ENCODE results near the gene PHC2. TPM values are rescaled to one million over a fixed set of nuclear protein-coding genes. Genes with fewer than 3 reads are reported as not detected.

The PHC2 gene
- total and polyA plus RNA-seq, 2 donors from 2014 or later: 118 to 149 TPM

- Histone ChIP-seq H3K4me3 (ENCODE audit: low read length in 3 of 3) (no peak overlapping the region), H3K27ac (ENCODE audit: low read depth in 2 of 2, low read length in 2 of 2) (peak overlapping the region in 1 of 2 donors; percentile 53), H3K4me1 (ENCODE audit: control insufficient read depth in 2 of 3, insufficient read depth in 2 of 3, low read depth in 1 of 3, low read length in 3 of 3) (peaks cover 0 to 13% (median 11%) of the 10 kb centered on the region in 3 donors), H3K27me3 (ENCODE audit: control insufficient read depth, insufficient read depth, low read length) (no peaks in the 10 kb centered on the region), H3K9me3 (ENCODE audit: control insufficient read depth in 2 of 3, insufficient read depth in 1 of 3, low read length in 3 of 3) (no peaks in the 10 kb centered on the region), H3K9ac (ENCODE audit: low read length in 3 of 3) (no peak overlapping the region), H3K36me3 (ENCODE audit: control insufficient read depth in 2 of 3, insufficient read depth in 3 of 3, low read length in 3 of 3) (peaks cover 9 to 30% (median 9%) of the 10 kb centered on the region in 3 donors)
- TF ChIP-seq, protein P1, sequence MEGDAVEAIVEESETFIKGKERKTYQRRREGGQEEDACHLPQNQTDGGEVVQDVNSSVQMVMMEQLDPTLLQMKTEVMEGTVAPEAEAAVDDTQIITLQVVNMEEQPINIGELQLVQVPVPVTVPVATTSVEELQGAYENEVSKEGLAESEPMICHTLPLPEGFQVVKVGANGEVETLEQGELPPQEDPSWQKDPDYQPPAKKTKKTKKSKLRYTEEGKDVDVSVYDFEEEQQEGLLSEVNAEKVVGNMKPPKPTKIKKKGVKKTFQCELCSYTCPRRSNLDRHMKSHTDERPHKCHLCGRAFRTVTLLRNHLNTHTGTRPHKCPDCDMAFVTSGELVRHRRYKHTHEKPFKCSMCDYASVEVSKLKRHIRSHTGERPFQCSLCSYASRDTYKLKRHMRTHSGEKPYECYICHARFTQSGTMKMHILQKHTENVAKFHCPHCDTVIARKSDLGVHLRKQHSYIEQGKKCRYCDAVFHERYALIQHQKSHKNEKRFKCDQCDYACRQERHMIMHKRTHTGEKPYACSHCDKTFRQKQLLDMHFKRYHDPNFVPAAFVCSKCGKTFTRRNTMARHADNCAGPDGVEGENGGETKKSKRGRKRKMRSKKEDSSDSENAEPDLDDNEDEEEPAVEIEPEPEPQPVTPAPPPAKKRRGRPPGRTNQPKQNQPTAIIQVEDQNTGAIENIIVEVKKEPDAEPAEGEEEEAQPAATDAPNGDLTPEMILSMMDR (IDR thresholded peaks at IDR 0.05; ENCODE audit: borderline replicate concordance, extremely low read depth, insufficient read depth): no peak
- intact Hi-C loops (cut with DNase I): loop anchor here (10.0 kb wide), 2 partner anchors 162 to 178 kb away; no protein-coding TSS in a partner anchor
- DNase-seq: no peak
- FAIRE-seq: no peak
These were observed 144.3 kb downstream of the PHC2 start for GRCh38 chr1:33286451-33287185.

GRCh38 chr1:33284049-33284448 lies 146.8 kb downstream of the PHC2 start:
- FAIRE-seq: no peak
- intact Hi-C loops (cut with DNase I): loop anchor here (10.0 kb wide), 2 partner anchors 159 to 181 kb away; no protein-coding TSS in a partner anchor

DNA sequence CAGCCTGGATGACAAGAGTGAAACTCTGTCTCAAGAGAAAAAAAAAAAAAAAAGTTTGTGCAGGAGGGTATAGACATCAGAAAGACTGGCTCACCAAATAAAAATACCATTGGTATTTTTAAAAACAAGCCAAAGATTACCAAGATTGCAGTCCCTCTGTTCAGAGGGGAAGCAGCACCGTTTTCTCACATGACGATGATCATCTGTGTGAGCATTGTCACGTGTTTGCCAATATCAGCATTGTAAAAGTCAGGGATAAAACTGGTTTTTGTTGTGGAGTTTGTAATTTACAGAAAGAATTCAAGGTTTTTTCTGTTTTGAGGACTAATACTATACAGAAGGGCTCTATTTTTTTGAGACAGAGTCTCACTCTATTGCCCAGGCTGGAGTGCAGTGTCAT lies 148.1 kb downstream of the PHC2 start:
- Histone ChIP-seq H3K4me3 (ENCODE audit: low read length in 3 of 3) (no peak overlapping the region), H3K36me3 (ENCODE audit: control insufficient read depth in 2 of 3, insufficient read depth in 3 of 3, low read length in 3 of 3) (peaks cover 14 to 45% (median 15%) of the 10 kb centered on the region in 3 donors), H3K9ac (ENCODE audit: low read length in 3 of 3) (no peak overlapping the region), H3K27ac (ENCODE audit: low read depth in 2 of 2, low read length in 2 of 2) (no peak overlapping the region), H3K27me3 (ENCODE audit: control insufficient read depth, insufficient read depth, low read length) (no peaks in the 10 kb centered on the region), H3K4me1 (ENCODE audit: control insufficient read depth in 2 of 3, insufficient read depth in 2 of 3, low read depth in 1 of 3, low read length in 3 of 3) (peaks cover 0 to 11% (median 10%) of the 10 kb centered on the region in 3 donors), H3K9me3 (ENCODE audit: control insufficient read depth in 2 of 3, insufficient read depth in 1 of 3, low read length in 3 of 3) (no peaks in the 10 kb centered on the region)
- intact Hi-C loops (cut with DNase I): loop anchor here (10.0 kb wide), 2 partner anchors 158 to 182 kb away; no protein-coding TSS in a partner anchor
- TF ChIP-seq, protein P1 (IDR thresholded peaks at IDR 0.05; ENCODE audit: borderline replicate concordance, extremely low read depth, insufficient read depth): no peak
- DNase-seq: no peak
- FAIRE-seq: no peak

More at GRCh38 chr1:33284049-33284448, 146.8 kb downstream of the PHC2 start:
- H3K27ac ChIP-seq (ENCODE audit: low read depth in 2 of 2, low read length in 2 of 2): no peak overlapping the region
- H3K4me3 ChIP-seq (ENCODE audit: low read length in 3 of 3): no peak overlapping the region
- H3K9ac ChIP-seq (ENCODE audit: low read length in 3 of 3): no peak overlapping the region
- H3K27me3 ChIP-seq (ENCODE audit: control insufficient read depth, insufficient read depth, low read length): no peaks in the 10 kb centered on the region
- peaks cover 13 to 45% (median 14%) of the 10 kb centered on the region in 3 donors for H3K36me3 ChIP-seq (ENCODE audit: control insufficient read depth in 2 of 3, insufficient read depth in 3 of 3, low read length in 3 of 3)
- no peaks in the 10 kb centered on the region for H3K9me3 ChIP-seq (ENCODE audit: control insufficient read depth in 2 of 3, insufficient read depth in 1 of 3, low read length in 3 of 3)
- TF ChIP-seq, protein P1 (IDR thresholded peaks at IDR 0.05; ENCODE audit: borderline replicate concordance, extremely low read depth, insufficient read depth): no peak
- peak in 1 of 5 donors; percentile 41 for DNase-seq
- H3K4me1 ChIP-seq (ENCODE audit: control insufficient read depth in 2 of 3, insufficient read depth in 2 of 3, low read depth in 1 of 3, low read length in 3 of 3): peaks cover 0 to 11% (median 11%) of the 10 kb centered on the region in 3 donors

All from kidney (tissue), 14 donors.